HepG2 (cell line): ENCODE results near the gene PTMA. TPM values are rescaled to one million over a fixed set of nuclear protein-coding genes. Genes with fewer than 3 reads are reported as not detected.

Source experiments
- ARNT ChIP-seq: fragments of 450-650 bp; IDR thresholded peaks from 2 replicates; pipeline ENCODE4 v1.6.1; 2017
- DPF2 ChIP-seq: sonication (generic); formaldehyde crosslinking; IDR thresholded peaks from 2 replicates; pipeline ENCODE4 v1.4.0; 2020; ENCODE audit warnings: mild to moderate bottlenecking, low read depth, missing genetic modification reagents, borderline replicate concordance
- IKZF4 ChIP-seq: sonication (generic); formaldehyde crosslinking; IDR thresholded peaks from 2 replicates; pipeline ENCODE4 v1.5.1; 2020; ENCODE audit warnings: borderline replicate concordance, mild to moderate bottlenecking, low read depth, missing genetic modification reagents; ENCODE audit errors: not compliant biosample characterization
- MXD4 ChIP-seq: IDR thresholded peaks from 2 replicates; pipeline ENCODE4 v1.6.1; 2016; ENCODE audit warnings: mild to moderate bottlenecking, missing biosample characterization, missing genetic modification reagents
- PHB2 ChIP-seq: fragments of 450-650 bp; IDR thresholded peaks from 2 replicates; pipeline ENCODE4 v1.6.1; 2018; ENCODE audit not compliant: partially characterized antibody
- RFXANK ChIP-seq: IDR thresholded peaks from 2 replicates; pipeline ENCODE4 v1.6.1; 2016
- TOE1 ChIP-seq: sonication (generic); formaldehyde crosslinking; IDR thresholded peaks from 2 replicates; pipeline ENCODE4 v1.4.0; 2020; ENCODE audit warnings: mild to moderate bottlenecking, missing genetic modification reagents
- ZBTB46 ChIP-seq: sonication (generic); formaldehyde crosslinking; IDR thresholded peaks from 2 replicates; pipeline ENCODE4 v1.4.0; 2020; ENCODE audit warnings: mild to moderate bottlenecking, missing genetic modification reagents, borderline replicate concordance
- ZNF17 ChIP-seq: sonication (generic); formaldehyde crosslinking; IDR thresholded peaks from 2 replicates; pipeline ENCODE4 v1.5.0; 2020; ENCODE audit warnings: mild to moderate bottlenecking, missing genetic modification reagents
- ZNF282 ChIP-seq: fragments of 450-650 bp; IDR thresholded peaks from 2 replicates; pipeline ENCODE4 v1.6.1; 2018; ENCODE audit not compliant: partially characterized antibody
- ZNF44 ChIP-seq: sonication (generic); formaldehyde crosslinking; IDR thresholded peaks from 2 replicates; pipeline ENCODE4 v1.5.1; 2020; ENCODE audit warnings: mild to moderate bottlenecking, missing genetic modification reagents
- ZNF460 ChIP-seq: sonication (generic); formaldehyde crosslinking; IDR thresholded peaks from 2 replicates; pipeline ENCODE4 v1.5.1; 2020; ENCODE audit warnings: missing genetic modification reagents, mild to moderate bottlenecking, borderline replicate concordance
- ZNF546 ChIP-seq: sonication (generic); formaldehyde crosslinking; conservative IDR thresholded peaks from 2 replicates; pipeline ENCODE4 v1.8.1; 2023; ENCODE audit warnings: mild to moderate bottlenecking, missing genetic modification reagents
- ZNF776 ChIP-seq: sonication (generic); formaldehyde crosslinking; IDR thresholded peaks from 2 replicates; pipeline ENCODE4 v1.4.0; 2020; ENCODE audit warnings: mild to moderate bottlenecking, missing genetic modification reagents
- ZNF800 ChIP-seq: sonication (generic); formaldehyde crosslinking; IDR thresholded peaks from 2 replicates; pipeline ENCODE4 v1.4.0; 2020; ENCODE audit warnings: missing genetic modification reagents
- ZNF839 ChIP-seq: sonication (generic); formaldehyde crosslinking; IDR thresholded peaks from 2 replicates; pipeline ENCODE4 v1.4.0; 2020; ENCODE audit warnings: missing genetic modification reagents, mild to moderate bottlenecking, borderline replicate concordance
- polyA plus RNA-seq, 8 experiments: library from polyadenylated mRNA; depleted of rRNA in 3 of 8; stranded (reverse) in 7 of 8; unstranded in 1 of 8; fragments of >200 nt; fragmentation: Illumina TruSeq in 4 of 8; extraction: Trizol in 4 of 8; gene quantifications; 2 replicates each; pipeline versions ENCODE4 v1.2.1 to v1.2.3, GENCODE V29; 2011 to 2016; ENCODE audit warnings: low read depth in 4 of 8, missing spikeins in 1 of 8, mixed read lengths in 1 of 8; ENCODE audit not compliant: insufficient read depth in 1 of 8
- total RNA-seq, 5 experiments: library from RNA; depleted of rRNA; stranded (reverse); fragments of >200 nt; fragmentation: Illumina TruSeq; extraction: Trizol; gene quantifications; 2 replicates each; pipeline ENCODE4 v1.2.3, GENCODE V29; 2016; ENCODE audit warnings: low read depth in 1 of 5
- TF ChIP-seq, protein P1 (sequence below): sonication (generic); formaldehyde crosslinking; IDR thresholded peaks from 2 replicates; pipeline ENCODE4 v1.5.1; 2020; ENCODE audit warnings: missing genetic modification reagents, mild to moderate bottlenecking, borderline replicate concordance
- TF ChIP-seq, protein P2 (sequence below): sonication (generic); formaldehyde crosslinking; conservative IDR thresholded peaks from 2 replicates; pipeline ENCODE4 v1.5.0; 2020; ENCODE audit warnings: missing genetic modification reagents
- TF ChIP-seq, protein P3 (sequence below): sonication (generic); formaldehyde crosslinking; IDR thresholded peaks from 2 replicates; pipeline ENCODE4 v1.9.0; 2022; ENCODE audit warnings: missing genetic modification reagents, mild to moderate bottlenecking, borderline replicate concordance

The PTMA gene
- total and polyA plus RNA-seq, 2 of the 13 experiments (the other 11 are each of a cell fraction or from before 2014, with no cell fraction given), result 190 to 1,086 TPM

GRCh38 chr2:231706731-231707624, 1.3 kb upstream of the PTMA start (continued):
- no peak for TF ChIP-seq ZBTB46 (CRISPR knock-in tag)
- TF ChIP-seq DPF2 (CRISPR knock-in tag), result no peak
- TF ChIP-seq MXD4 (CRISPR knock-in tag), result no peak; the same call in 1 of the 2 replicates
- 0 out of 2 replicates have a peak, but pooled peaks have one; percentile 8 for TF ChIP-seq ZNF839 (CRISPR knock-in tag)
- TF ChIP-seq ZNF460, result no peak; the same call in 1 of the 2 replicates
- TF ChIP-seq ZNF776 (CRISPR knock-in tag), result no peak
- TF ChIP-seq, protein P1, sequence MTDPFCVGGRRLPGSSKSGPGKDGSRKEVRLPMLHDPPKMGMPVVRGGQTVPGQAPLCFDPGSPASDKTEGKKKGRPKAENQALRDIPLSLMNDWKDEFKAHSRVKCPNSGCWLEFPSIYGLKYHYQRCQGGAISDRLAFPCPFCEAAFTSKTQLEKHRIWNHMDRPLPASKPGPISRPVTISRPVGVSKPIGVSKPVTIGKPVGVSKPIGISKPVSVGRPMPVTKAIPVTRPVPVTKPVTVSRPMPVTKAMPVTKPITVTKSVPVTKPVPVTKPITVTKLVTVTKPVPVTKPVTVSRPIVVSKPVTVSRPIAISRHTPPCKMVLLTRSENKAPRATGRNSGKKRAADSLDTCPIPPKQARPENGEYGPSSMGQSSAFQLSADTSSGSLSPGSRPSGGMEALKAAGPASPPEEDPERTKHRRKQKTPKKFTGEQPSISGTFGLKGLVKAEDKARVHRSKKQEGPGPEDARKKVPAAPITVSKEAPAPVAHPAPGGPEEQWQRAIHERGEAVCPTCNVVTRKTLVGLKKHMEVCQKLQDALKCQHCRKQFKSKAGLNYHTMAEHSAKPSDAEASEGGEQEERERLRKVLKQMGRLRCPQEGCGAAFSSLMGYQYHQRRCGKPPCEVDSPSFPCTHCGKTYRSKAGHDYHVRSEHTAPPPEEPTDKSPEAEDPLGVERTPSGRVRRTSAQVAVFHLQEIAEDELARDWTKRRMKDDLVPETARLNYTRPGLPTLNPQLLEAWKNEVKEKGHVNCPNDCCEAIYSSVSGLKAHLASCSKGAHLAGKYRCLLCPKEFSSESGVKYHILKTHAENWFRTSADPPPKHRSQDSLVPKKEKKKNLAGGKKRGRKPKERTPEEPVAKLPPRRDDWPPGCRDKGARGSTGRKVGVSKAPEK, result no peak
- no peak for TF ChIP-seq PHB2
- no peak; the same call in 1 of the 2 replicates for TF ChIP-seq ZNF800 (CRISPR knock-in tag)
- no peak for TF ChIP-seq RFXANK (CRISPR knock-in tag)
- TF ChIP-seq ZNF546 (CRISPR knock-in tag), result no peak
- TF ChIP-seq TOE1 (CRISPR knock-in tag), result no peak
- no peak for TF ChIP-seq ARNT
- TF ChIP-seq ZNF17 (CRISPR knock-in tag), result no peak
- TF ChIP-seq IKZF4 (CRISPR knock-in tag), result peak; percentile 35
- TF ChIP-seq, protein P2, sequence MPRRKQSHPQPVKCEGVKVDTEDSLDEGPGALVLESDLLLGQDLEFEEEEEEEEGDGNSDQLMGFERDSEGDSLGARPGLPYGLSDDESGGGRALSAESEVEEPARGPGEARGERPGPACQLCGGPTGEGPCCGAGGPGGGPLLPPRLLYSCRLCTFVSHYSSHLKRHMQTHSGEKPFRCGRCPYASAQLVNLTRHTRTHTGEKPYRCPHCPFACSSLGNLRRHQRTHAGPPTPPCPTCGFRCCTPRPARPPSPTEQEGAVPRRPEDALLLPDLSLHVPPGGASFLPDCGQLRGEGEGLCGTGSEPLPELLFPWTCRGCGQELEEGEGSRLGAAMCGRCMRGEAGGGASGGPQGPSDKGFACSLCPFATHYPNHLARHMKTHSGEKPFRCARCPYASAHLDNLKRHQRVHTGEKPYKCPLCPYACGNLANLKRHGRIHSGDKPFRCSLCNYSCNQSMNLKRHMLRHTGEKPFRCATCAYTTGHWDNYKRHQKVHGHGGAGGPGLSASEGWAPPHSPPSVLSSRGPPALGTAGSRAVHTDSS (CRISPR knock-in tag), result no peak
- no peak for TF ChIP-seq ZNF282
- TF ChIP-seq, protein P3, sequence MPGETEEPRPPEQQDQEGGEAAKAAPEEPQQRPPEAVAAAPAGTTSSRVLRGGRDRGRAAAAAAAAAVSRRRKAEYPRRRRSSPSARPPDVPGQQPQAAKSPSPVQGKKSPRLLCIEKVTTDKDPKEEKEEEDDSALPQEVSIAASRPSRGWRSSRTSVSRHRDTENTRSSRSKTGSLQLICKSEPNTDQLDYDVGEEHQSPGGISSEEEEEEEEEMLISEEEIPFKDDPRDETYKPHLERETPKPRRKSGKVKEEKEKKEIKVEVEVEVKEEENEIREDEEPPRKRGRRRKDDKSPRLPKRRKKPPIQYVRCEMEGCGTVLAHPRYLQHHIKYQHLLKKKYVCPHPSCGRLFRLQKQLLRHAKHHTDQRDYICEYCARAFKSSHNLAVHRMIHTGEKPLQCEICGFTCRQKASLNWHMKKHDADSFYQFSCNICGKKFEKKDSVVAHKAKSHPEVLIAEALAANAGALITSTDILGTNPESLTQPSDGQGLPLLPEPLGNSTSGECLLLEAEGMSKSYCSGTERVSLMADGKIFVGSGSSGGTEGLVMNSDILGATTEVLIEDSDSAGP (CRISPR knock-in tag), result peak; percentile 97
- no peak; the same call in none of the 2 replicates for TF ChIP-seq ZNF44 (CRISPR knock-in tag)
